Neural cell (in vitro differentiated cells): ENCODE data around the gene PRAMEF18. TPM values are rescaled to one million over a fixed set of nuclear protein-coding genes. Genes with fewer than 3 reads are reported as not detected.
"Not testable (repeated sequence)": the region's sequence is repeated elsewhere in the genome, so short reads cannot be mapped to it uniquely, and the experiment has no call there.

ENCODE experiments used
- H2AFZ ChIP-seq: fragments of 200-600, 300-800 bp; sonication (generic), shearing (Covaris generic); 2 replicates; pipeline ENCODE4 v1.6.0; 2014; ENCODE audit warnings: low read depth, mild to moderate bottlenecking, antibody characterized with exemption, low read length, moderate library complexity
- H3F3A ChIP-seq: fragments of 200-600 bp; shearing (Covaris generic); 2 replicates; pipeline ENCODE4 v1.6.1; 2016; ENCODE audit warnings: mild to moderate bottlenecking, moderate library complexity, mixed read lengths, antibody characterized with exemption, low read length; ENCODE audit not compliant: insufficient read depth, poor library complexity, severe bottlenecking
- H3K27ac ChIP-seq: fragments of 200-600, 300-800 bp; sonication (generic), shearing (Covaris generic); 2 replicates; pipeline ENCODE4 v1.5.1; 2014; ENCODE audit warnings: mild to moderate bottlenecking, low read length, moderate library complexity
- H3K27me3 ChIP-seq: fragments of 300-800, 200-600 bp; sonication (generic), shearing (Covaris generic); 2 replicates; pipeline ENCODE4 v1.6.0; 2014; ENCODE audit warnings: mild to moderate bottlenecking, low read depth, low read length, moderate library complexity; ENCODE audit not compliant: insufficient read depth
- H3K36me3 ChIP-seq: fragments of 300-800, 200-600 bp; sonication (generic), shearing (Covaris generic); 2 replicates; pipeline ENCODE4 v1.5.1; 2014; ENCODE audit warnings: mild to moderate bottlenecking, antibody characterized with exemption, low read length, moderate library complexity; ENCODE audit not compliant: insufficient read depth
- H3K4me2 ChIP-seq: fragments of 300-800, 200-600 bp; sonication (generic), shearing (Covaris generic); 2 replicates; pipeline ENCODE4 v1.6.0; 2014; ENCODE audit warnings: mild to moderate bottlenecking, low read length
- H3K4me3 ChIP-seq: fragments of 300-800, 200-600 bp; sonication (generic), shearing (Covaris generic); 2 replicates; pipeline ENCODE4 v1.5.1; 2014; ENCODE audit warnings: mild to moderate bottlenecking, low read length, moderate library complexity
- H3K79me2 ChIP-seq: fragments of 200-600 bp; shearing (Covaris generic); replicated peaks from 2 replicates; pipeline ENCODE4 v1.6.0; 2014; ENCODE audit warnings: mild to moderate bottlenecking, low read length, moderate library complexity; ENCODE audit not compliant: insufficient read depth
- H3K9ac ChIP-seq: fragments of 300-800, 200-600 bp; sonication (generic), shearing (Covaris generic); 2 replicates; pipeline ENCODE4 v1.6.1; 2016; ENCODE audit warnings: mild to moderate bottlenecking, low read length, mixed read lengths
- H3K9me2 ChIP-seq: fragments of 200-600 bp; shearing (Covaris generic); 2 replicates; pipeline ENCODE4 v1.6.1; 2016; ENCODE audit warnings: mild to moderate bottlenecking, low read length, mixed read lengths; ENCODE audit not compliant: insufficient read depth
- H3K9me3 ChIP-seq: fragments of 200-600, 300-800 bp; sonication (generic), shearing (Covaris generic); 2 replicates; pipeline ENCODE4 v1.6.1; 2016; ENCODE audit warnings: mild to moderate bottlenecking, mixed run types, low read length, moderate library complexity, mixed read lengths
- H4K20me1 ChIP-seq: fragments of 200-600 bp; shearing (Covaris generic); 2 replicates; pipeline ENCODE4 v1.6.1; 2016; ENCODE audit warnings: mild to moderate bottlenecking, mixed run types; ENCODE audit not compliant: insufficient read depth
- EP300 ChIP-seq: fragments of 450-650 bp; conservative IDR thresholded peaks from 2 replicates; pipeline ENCODE4 v1.6.1; 2014; ENCODE audit warnings: antibody characterized with exemption, mild to moderate bottlenecking, moderate library complexity; ENCODE audit not compliant: poor library complexity, severe bottlenecking
- EZH2 ChIP-seq: fragments of 200-600, 300-800 bp; shearing (Covaris generic), sonication (generic); IDR thresholded peaks from 2 replicates; pipeline ENCODE4 v1.6.1; 2014; ENCODE audit warnings: antibody characterized with exemption, low read length, borderline replicate concordance, mild to moderate bottlenecking; ENCODE audit not compliant: insufficient read depth, poor library complexity, severe bottlenecking
- MXI1 ChIP-seq: fragments of 450-650 bp; conservative IDR thresholded peaks from 2 replicates; pipeline ENCODE4 v1.6.1; 2014; ENCODE audit warnings: antibody characterized with exemption, mild to moderate bottlenecking; ENCODE audit not compliant: poor library complexity, severe bottlenecking
- POLR2AphosphoS5 ChIP-seq: IDR thresholded peaks from 2 replicates; pipeline ENCODE4 v1.6.1; 2012
- RAD21 ChIP-seq: fragments of 450-650 bp; conservative IDR thresholded peaks from 2 replicates; pipeline ENCODE4 v1.6.1; 2014; ENCODE audit warnings: antibody characterized with exemption, mild to moderate bottlenecking, moderate library complexity
- SMC3 ChIP-seq: fragments of 450-650 bp; conservative IDR thresholded peaks from 2 replicates; pipeline ENCODE4 v1.6.1; 2014; ENCODE audit warnings: antibody characterized with exemption, mild to moderate bottlenecking, moderate library complexity; ENCODE audit not compliant: poor library complexity
- TAF1 ChIP-seq: IDR thresholded peaks from 2 replicates; pipeline ENCODE4 v1.6.1; 2012; ENCODE audit warnings: low read depth
- polyA plus RNA-seq: library from polyadenylated mRNA; depleted of rRNA; stranded (reverse); fragments of >200 nt; gene quantifications from 2 replicates; pipeline ENCODE4 v1.2.3, GENCODE V29; 2014
- TF ChIP-seq, protein P1 (sequence below): IDR thresholded peaks from 2 replicates; pipeline ENCODE4 v1.6.1; 2012; ENCODE audit warnings: borderline replicate concordance
- TF ChIP-seq, protein P2 (sequence below): fragments of 450-650 bp; IDR thresholded peaks from 2 replicates; pipeline ENCODE4 v1.5.1; 2014; ENCODE audit warnings: antibody characterized with exemption, mild to moderate bottlenecking, moderate library complexity; ENCODE audit not compliant: poor library complexity, severe bottlenecking

The PRAMEF18 gene
- polyA plus RNA-seq, 1 donor from 2014 or later = not detected

DNA sequence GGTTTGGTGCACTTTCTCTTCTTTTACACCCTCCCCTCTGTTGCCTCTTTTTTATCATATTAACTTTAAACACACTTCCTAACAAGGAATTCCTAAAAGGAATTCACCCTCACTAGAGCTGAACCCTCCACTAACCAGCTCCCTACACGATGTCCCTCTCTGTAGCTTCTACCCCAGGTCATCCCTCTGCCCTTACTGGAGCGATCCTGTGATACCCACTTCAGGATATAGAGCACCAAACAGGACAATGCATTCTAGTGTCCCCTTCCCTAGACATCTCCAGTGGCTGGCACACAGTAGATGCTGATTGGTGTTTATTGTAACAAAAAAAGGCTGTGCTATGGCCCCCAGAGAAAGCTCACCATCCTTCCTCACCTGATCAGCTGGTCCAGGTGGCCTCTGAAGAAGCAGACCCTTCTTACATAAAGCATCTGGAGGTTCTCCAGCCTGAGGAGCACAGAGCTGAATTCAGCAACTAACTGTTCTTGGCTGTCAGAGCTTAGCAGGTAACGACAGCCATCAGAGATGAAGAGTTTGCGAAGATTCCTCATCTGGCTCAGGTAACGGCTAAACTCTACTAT lies 1.4 kb downstream of the PRAMEF18 start:
- Histone ChIP-seq H3K36me3 (no peaks in the 10 kb centered on the region), H3K9me3 (peaks cover 4% of the 10 kb centered on the region), H3K27ac (no peak overlapping the region), H3K9me2 (no peaks in the 10 kb centered on the region), H2AFZ (no peak overlapping the region), H3K27me3 (no peaks in the 10 kb centered on the region), H3K4me3 (no peak overlapping the region), H3K9ac (no peak overlapping the region), H3K79me2 (no peaks in the 10 kb centered on the region), H3F3A (no peaks in the 10 kb centered on the region), H3K4me2 (no peak overlapping the region), H4K20me1 (no peaks in the 10 kb centered on the region)
- TF ChIP-seq, protein P1, sequence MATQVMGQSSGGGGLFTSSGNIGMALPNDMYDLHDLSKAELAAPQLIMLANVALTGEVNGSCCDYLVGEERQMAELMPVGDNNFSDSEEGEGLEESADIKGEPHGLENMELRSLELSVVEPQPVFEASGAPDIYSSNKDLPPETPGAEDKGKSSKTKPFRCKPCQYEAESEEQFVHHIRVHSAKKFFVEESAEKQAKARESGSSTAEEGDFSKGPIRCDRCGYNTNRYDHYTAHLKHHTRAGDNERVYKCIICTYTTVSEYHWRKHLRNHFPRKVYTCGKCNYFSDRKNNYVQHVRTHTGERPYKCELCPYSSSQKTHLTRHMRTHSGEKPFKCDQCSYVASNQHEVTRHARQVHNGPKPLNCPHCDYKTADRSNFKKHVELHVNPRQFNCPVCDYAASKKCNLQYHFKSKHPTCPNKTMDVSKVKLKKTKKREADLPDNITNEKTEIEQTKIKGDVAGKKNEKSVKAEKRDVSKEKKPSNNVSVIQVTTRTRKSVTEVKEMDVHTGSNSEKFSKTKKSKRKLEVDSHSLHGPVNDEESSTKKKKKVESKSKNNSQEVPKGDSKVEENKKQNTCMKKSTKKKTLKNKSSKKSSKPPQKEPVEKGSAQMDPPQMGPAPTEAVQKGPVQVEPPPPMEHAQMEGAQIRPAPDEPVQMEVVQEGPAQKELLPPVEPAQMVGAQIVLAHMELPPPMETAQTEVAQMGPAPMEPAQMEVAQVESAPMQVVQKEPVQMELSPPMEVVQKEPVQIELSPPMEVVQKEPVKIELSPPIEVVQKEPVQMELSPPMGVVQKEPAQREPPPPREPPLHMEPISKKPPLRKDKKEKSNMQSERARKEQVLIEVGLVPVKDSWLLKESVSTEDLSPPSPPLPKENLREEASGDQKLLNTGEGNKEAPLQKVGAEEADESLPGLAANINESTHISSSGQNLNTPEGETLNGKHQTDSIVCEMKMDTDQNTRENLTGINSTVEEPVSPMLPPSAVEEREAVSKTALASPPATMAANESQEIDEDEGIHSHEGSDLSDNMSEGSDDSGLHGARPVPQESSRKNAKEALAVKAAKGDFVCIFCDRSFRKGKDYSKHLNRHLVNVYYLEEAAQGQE = no peak
- TF ChIP-seq POLR2AphosphoS5 (no peak), RAD21 (no peak), SMC3 (no peak), EP300 (no peak), EZH2 (no peak), TAF1 (no peak), MXI1 (no peak)
- TF ChIP-seq, protein P2, sequence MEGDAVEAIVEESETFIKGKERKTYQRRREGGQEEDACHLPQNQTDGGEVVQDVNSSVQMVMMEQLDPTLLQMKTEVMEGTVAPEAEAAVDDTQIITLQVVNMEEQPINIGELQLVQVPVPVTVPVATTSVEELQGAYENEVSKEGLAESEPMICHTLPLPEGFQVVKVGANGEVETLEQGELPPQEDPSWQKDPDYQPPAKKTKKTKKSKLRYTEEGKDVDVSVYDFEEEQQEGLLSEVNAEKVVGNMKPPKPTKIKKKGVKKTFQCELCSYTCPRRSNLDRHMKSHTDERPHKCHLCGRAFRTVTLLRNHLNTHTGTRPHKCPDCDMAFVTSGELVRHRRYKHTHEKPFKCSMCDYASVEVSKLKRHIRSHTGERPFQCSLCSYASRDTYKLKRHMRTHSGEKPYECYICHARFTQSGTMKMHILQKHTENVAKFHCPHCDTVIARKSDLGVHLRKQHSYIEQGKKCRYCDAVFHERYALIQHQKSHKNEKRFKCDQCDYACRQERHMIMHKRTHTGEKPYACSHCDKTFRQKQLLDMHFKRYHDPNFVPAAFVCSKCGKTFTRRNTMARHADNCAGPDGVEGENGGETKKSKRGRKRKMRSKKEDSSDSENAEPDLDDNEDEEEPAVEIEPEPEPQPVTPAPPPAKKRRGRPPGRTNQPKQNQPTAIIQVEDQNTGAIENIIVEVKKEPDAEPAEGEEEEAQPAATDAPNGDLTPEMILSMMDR = no peak

DNA sequence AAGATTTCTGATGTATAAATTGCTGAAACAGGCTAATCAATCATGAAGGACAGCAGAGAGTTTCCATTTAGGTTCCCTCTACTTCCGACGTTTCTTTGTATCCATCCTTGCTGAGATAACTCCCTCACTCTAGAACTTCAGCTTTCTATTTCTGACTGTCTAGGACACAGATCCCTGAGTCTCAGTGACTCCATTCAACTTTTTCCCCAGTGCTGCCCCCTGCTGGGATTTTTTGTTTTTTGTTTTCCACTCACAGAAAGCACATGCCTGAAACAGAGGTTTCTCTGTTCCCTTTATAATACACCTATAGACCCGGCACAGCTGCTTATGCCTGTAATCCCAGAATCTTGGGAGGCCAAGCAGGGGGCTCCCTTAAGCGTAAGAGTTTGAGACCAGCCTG lies 3.2 kb downstream of the PRAMEF18 start:
- H3K9me2 ChIP-seq, H2AFZ ChIP-seq, H3K4me2 ChIP-seq, H3K9me3 ChIP-seq, H4K20me1 ChIP-seq, H3K79me2 ChIP-seq, H3K4me3 ChIP-seq, H3F3A ChIP-seq, H3K9ac ChIP-seq, H3K36me3 ChIP-seq, H3K27ac ChIP-seq, H3K27me3 ChIP-seq: not testable (repeated sequence)

DNA sequence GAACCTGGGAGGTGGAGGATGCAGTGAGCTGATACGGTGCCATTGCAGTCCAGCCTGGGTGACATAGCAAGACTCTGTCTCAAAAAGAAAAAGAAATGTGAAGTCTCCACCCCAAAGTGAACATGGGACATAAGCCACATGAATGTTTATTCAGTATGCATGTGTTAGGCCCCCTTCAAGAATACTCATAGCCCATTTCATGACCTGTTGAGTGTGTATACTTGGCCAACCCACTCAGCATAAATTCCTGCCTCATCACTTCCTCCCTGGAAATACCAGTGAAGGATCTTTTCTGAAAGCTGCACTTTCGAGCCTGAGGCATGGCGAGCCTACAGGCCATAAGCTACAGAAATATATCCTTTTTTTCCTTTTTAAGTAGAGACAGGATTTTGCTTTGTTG lies 6.8 kb downstream of the PRAMEF18 start:
- H3K9ac ChIP-seq, H3K4me2 ChIP-seq, H2AFZ ChIP-seq, H3K27me3 ChIP-seq, H3K79me2 ChIP-seq, H3K9me3 ChIP-seq, H4K20me1 ChIP-seq, H3K36me3 ChIP-seq, H3F3A ChIP-seq, H3K4me3 ChIP-seq, H3K27ac ChIP-seq, H3K9me2 ChIP-seq: not testable (repeated sequence)

DNA sequence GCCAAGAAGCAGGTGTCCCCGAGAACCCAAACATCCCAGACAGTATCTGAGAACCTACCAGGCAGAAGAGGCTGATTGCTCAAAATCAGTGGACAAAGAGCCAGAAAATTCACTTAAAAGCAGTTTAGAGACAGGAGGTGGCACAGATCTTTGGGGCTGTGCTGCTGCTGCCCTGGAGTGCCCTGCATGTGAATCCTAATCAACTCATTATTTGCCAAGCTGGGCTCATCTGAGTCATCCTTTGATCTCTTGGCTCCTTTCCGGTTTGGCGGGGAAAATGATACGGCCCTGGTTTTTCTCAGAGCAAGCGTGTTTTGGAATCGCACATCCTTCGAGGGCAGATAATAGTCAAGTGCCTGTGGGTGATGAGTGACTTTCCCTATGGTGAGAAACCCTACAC lies 9.3 kb downstream of the PRAMEF18 start:
- H3F3A ChIP-seq, H3K27ac ChIP-seq, H3K4me3 ChIP-seq, H3K4me2 ChIP-seq, H3K9me2 ChIP-seq, H3K36me3 ChIP-seq, H4K20me1 ChIP-seq, H2AFZ ChIP-seq, H3K9me3 ChIP-seq, H3K27me3 ChIP-seq, H3K79me2 ChIP-seq, H3K9ac ChIP-seq: not testable (repeated sequence)

DNA sequence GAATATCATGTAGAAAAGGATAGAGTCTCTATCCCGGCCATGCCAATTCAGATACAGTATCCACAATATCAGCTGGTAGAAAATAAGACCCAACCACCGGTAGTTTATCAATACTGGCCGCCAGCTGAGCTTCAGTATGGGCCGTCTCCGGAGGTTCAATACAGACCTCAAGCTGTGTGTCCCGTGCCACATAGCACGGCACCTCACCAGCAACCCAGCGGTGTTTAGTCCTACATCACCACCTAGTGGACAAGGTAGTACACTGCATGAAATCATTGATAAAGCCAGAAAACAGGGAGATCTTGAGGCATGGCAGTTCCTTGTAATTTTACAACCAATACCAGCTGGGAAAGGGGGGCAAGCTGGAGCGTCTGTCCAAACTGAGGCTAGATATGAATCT lies 17.2 kb downstream of the PRAMEF18 start:
- not testable (repeated sequence) for H3F3A ChIP-seq, H3K79me2 ChIP-seq, H3K4me2 ChIP-seq, H4K20me1 ChIP-seq, H3K27me3 ChIP-seq, H3K9me2 ChIP-seq, H3K9ac ChIP-seq, H2AFZ ChIP-seq, H3K4me3 ChIP-seq, H3K9me3 ChIP-seq, H3K27ac ChIP-seq, H3K36me3 ChIP-seq
